ENCODE measurements around the gene ETS1.

ETS1 gene

DNA sequence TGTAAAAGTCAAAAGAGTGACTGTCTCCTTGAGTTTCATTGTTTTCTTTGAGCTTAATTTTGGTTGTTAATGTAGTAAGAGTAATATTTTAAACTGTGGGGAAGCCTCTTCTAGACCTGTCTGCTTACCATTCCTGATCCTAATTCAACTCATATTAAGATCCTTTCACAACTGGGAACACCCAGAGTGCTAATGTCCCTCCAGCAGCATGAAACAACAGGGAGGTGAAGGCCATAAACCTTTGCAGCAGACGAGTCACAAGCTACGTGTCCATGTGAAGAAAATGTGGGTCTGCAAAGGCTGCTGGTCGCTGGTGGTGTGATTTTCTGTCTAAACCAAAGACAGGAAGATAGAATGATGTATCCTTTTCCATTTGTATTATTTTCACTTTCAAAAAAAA lies 152.5 kb downstream of the ETS1 start:
- in situ Hi-C loops (cut with HindIII; ENCODE audit: low sequenced_read_pairs), result no loop called here
- H3K4me3 ChIP-seq (ENCODE audit: low read depth, low read length), result no peak overlapping the region
- TF ChIP-seq, protein P1, sequence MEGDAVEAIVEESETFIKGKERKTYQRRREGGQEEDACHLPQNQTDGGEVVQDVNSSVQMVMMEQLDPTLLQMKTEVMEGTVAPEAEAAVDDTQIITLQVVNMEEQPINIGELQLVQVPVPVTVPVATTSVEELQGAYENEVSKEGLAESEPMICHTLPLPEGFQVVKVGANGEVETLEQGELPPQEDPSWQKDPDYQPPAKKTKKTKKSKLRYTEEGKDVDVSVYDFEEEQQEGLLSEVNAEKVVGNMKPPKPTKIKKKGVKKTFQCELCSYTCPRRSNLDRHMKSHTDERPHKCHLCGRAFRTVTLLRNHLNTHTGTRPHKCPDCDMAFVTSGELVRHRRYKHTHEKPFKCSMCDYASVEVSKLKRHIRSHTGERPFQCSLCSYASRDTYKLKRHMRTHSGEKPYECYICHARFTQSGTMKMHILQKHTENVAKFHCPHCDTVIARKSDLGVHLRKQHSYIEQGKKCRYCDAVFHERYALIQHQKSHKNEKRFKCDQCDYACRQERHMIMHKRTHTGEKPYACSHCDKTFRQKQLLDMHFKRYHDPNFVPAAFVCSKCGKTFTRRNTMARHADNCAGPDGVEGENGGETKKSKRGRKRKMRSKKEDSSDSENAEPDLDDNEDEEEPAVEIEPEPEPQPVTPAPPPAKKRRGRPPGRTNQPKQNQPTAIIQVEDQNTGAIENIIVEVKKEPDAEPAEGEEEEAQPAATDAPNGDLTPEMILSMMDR (IDR thresholded peaks at IDR 0.05; ENCODE audit: low read depth, low read length, missing control alignments), result no peak
- no peak for DNase-seq (ENCODE audit: low read depth)

DNA sequence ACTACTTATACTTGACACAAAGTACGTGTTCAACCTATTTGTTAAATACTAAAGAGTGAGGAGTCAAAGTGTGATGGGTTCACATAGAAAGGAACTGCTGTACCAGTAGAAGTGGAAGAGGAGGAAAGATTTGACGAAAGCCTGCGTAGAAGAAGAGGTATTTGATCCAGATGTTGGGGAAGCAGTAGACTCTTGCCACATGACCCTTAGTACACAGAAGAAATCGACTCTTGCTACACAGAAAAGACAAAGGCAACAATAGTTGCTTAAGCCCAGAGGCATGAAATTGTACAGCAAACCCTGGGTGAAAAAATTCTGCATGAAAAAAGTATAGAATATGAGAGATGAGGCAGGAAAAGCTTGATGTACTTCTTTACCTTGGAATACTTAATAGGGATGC lies 152.9 kb downstream of the ETS1 start:
- in situ Hi-C loops (cut with HindIII; ENCODE audit: low sequenced_read_pairs), result no loop called here
- DNase-seq (ENCODE audit: low read depth), result no peak
- H3K4me3 ChIP-seq (ENCODE audit: low read depth, low read length), result no peak overlapping the region
- TF ChIP-seq, protein P1 (IDR thresholded peaks at IDR 0.05; ENCODE audit: low read depth, low read length, missing control alignments), result no peak

DNA sequence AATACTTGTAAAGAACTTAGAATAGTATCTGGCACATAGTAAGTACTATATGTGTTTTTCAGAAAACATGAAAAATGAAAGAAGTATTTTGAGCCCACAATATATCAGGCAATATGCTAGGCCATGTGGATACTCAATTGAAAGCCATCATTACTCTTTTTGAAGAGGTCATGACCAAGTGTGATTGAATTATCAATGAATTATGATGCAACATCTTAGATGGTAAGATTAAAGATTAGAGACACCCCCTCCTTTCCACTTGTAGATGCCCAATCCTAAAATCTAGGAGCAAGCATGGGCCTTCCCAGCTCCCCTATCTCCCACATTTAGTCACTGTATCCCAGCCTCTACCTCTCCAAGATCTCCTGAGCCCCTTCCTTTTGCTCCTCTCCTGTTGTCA lies 154.4 kb downstream of the ETS1 start:
- in situ Hi-C loops (cut with HindIII; ENCODE audit: low sequenced_read_pairs), result no loop called here
- TF ChIP-seq, protein P1 (IDR thresholded peaks at IDR 0.05; ENCODE audit: low read depth, low read length, missing control alignments), result no peak
- H3K4me3 ChIP-seq (ENCODE audit: low read depth, low read length), result no peak overlapping the region
- DNase-seq (ENCODE audit: low read depth), result no peak

DNA sequence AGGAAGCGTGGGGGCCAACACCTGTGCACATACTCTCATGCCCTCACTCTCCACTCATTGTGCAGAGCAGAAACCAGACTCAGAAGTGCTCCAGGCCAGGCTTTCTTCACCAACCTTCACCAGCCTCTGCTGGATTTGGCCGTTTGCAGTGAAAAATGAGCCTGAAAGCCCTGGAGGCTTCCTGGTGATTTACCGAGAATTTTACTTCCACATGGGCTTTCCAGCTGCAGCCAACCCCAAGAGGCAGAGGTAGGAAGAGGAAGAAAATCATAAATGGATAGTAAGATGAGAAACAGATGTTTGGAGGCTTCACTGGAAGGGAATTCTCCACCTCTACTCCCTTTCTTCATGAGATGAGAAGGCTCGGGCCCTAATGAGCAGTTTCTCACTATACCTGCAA lies 155.4 kb downstream of the ETS1 start:
- in situ Hi-C loops (cut with HindIII; ENCODE audit: low sequenced_read_pairs), result no loop called here
- no peak overlapping the region for H3K4me3 ChIP-seq (ENCODE audit: low read depth, low read length)
- no peak for DNase-seq (ENCODE audit: low read depth)
- TF ChIP-seq, protein P1 (IDR thresholded peaks at IDR 0.05; ENCODE audit: low read depth, low read length, missing control alignments), result no peak

DNA sequence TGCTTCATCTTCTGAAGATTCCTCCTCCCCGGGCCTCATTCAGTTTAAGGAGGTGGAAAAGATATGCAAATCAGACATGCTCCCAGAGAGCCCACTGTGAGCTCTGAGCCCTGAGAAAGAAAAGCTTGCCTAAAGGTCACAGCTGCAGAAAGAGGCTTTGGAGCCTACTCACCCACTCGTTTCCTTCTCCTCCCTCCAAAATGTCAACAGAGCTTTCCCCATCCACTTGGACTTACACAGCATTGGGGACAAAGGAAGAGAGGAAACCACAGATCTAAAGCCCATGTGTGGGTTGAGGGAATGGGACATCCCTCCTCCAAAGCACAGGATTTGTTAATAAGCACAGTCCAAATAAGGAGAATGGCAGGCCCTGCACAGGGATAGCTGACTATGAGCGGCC lies 158.4 kb downstream of the ETS1 start:
- TF ChIP-seq, protein P1 (IDR thresholded peaks at IDR 0.05; ENCODE audit: low read depth, low read length, missing control alignments), result no peak
- DNase-seq (ENCODE audit: low read depth), result no peak
- in situ Hi-C loops (cut with HindIII; ENCODE audit: low sequenced_read_pairs), result no loop called here
- no peak overlapping the region for H3K4me3 ChIP-seq (ENCODE audit: low read depth, low read length)

DNA sequence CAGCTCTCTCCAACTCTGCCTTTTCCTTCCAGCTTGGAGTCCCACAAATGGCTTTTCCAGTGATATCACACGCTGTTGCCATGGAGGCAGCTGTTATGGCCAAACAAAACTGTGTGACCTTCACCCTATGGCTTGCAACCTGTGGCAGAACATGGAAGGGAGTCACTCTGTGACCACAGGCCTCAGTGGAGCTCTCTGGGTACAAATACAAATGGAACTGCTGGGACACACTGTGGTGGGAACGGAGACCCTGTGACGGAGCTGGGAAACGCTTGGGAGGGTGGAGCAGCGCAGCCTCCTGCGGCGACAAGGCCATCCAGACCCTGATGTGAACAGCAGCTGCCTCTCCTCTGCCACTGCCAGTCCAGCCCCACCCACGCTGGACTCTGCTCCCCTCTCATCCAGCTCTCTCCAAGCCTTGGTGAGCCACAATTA lies 162.5 kb downstream of the ETS1 start:
- TF ChIP-seq, protein P1 (IDR thresholded peaks at IDR 0.05; ENCODE audit: low read depth, low read length, missing control alignments), result no peak
- in situ Hi-C loops (cut with HindIII; ENCODE audit: low sequenced_read_pairs), result no loop called here
- no peak for DNase-seq (ENCODE audit: low read depth)
- no peak overlapping the region for H3K4me3 ChIP-seq (ENCODE audit: low read depth, low read length)

DNA sequence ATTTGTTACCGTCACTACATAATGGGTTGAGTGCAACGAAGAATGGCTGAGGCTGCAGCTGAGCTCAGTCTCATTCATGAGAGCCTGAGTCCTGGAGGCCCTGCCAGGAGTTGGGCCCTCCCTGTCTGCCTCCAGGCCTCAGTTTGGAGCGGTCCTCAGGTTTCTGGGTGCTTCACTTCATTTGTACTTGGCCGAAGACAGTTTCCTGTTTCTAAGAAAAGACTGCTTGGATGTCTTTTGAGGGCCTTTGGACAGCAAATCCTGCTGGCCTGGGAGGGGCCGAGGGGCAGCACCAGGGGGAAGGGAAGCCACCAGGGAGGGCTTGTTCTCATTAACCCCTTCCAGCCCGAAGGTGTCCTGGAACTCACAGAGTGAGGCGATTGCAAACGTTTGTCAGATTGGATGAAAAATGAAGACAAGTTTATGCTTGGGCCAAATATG lies 163.1 kb downstream of the ETS1 start:
- no peak overlapping the region for H3K4me3 ChIP-seq (ENCODE audit: low read depth, low read length)
- TF ChIP-seq, protein P1 (IDR thresholded peaks at IDR 0.05; ENCODE audit: low read depth, low read length, missing control alignments), result no peak
- DNase-seq (ENCODE audit: low read depth), result no peak
- in situ Hi-C loops (cut with HindIII; ENCODE audit: low sequenced_read_pairs), result no loop called here
